RWPE1 (cell line): ENCODE results near the gene PAX3.

Experiments used
- CTCF ChIA-PET: fragments of 350-600 bp; sonication (Branson Sonifier 250); formaldehyde crosslinking; extraction: SDS; loops from one replicate; lab custom pipeline; 2021; lab: Yijun Ruan, JAX
- POLR2A ChIA-PET: fragments of 400-600 bp; formaldehyde crosslinking; extraction: SDS; loops from one replicate; lab custom pipeline; 2020; ENCODE audit warnings: antibody characterized with exemption; ENCODE audit not compliant: low non-redundant PET; lab: Yijun Ruan, JAX
- DNase-seq: peaks from one replicate; pipeline ENCODE4 v3.0.0; 2012; ENCODE audit warnings: low spot score
- H3K27ac ChIP-seq: fragments of 450-650 bp; 2 replicates; pipeline ENCODE4 v1.5.1; 2017
- CTCF ChIP-seq: fragments of 450-650 bp; conservative IDR thresholded peaks from 2 replicates; pipeline ENCODE4 v1.5.1; 2017; ENCODE audit warnings: low read depth, mild to moderate bottlenecking

The PAX3 gene

GRCh38 chr2:222281506-222281905 is 17.3 kb downstream of the PAX3 start:
- no peak for TF ChIP-seq CTCF
- ChIA-PET CTCF (interaction anchor here (0.5 kb wide), 1 partner anchor 278 kb away, joined by 3 read pairs; no protein-coding TSS in a partner anchor), POLR2A (no interaction called here)
- H3K27ac ChIP-seq, result no peak overlapping the region
- DNase-seq, result no peak

GRCh38 chr2:222280795-222281194 is 18.0 kb downstream of the PAX3 start:
- ChIA-PET CTCF (no interaction called here), POLR2A (no interaction called here)
- TF ChIP-seq CTCF, result no peak
- H3K27ac ChIP-seq, result no peak overlapping the region
- DNase-seq, result no peak

GRCh38 chr2:222272446-222273015 is 26.3 kb downstream of the PAX3 start:
- no peak overlapping the region for H3K27ac ChIP-seq
- POLR2A ChIA-PET, result no interaction called here
- TF ChIP-seq CTCF, result no peak
- CTCF ChIA-PET, result interaction anchor here (1.0 kb wide), 1 partner anchor 170 kb away, joined by 3 read pairs; no protein-coding TSS in a partner anchor
- no peak for DNase-seq

- TF ChIP-seq CTCF, result no peak
- H3K27ac ChIP-seq, result no peak overlapping the region
- CTCF ChIA-PET, result interaction anchor here (1.0 kb wide), 1 partner anchor 169 kb away, joined by 3 read pairs; no protein-coding TSS in a partner anchor
- POLR2A ChIA-PET, result no interaction called here
- DNase-seq, result no peak
These were observed 26.9 kb downstream of the PAX3 start for GRCh38 chr2:222271854-222272253.

- CTCF ChIA-PET, result no interaction called here
- no peak for DNase-seq
- TF ChIP-seq CTCF, result no peak
- POLR2A ChIA-PET, result no interaction called here
- no peak overlapping the region for H3K27ac ChIP-seq
These were observed 28.4 kb downstream of the PAX3 start for GRCh38 chr2:222270396-222270795.

GRCh38 chr2:222269132-222269531 is 29.7 kb downstream of the PAX3 start:
- TF ChIP-seq CTCF, result no peak
- H3K27ac ChIP-seq, result no peak overlapping the region
- POLR2A ChIA-PET, result no interaction called here
- DNase-seq, result no peak
- CTCF ChIA-PET, result interaction anchor here (1.0 kb wide), 1 partner anchor 244 kb away, joined by 4 read pairs; no protein-coding TSS in a partner anchor
